Endodermal cell (in vitro differentiated cells): ENCODE measurements around the gene ABCF3. TPM values are rescaled to one million over a fixed set of nuclear protein-coding genes. Genes with fewer than 3 reads are reported as not detected.

Source experiments
- DNase-seq: peaks from one replicate; pipeline ENCODE4 v3.0.0-alpha.2; 2017
- H3K27ac ChIP-seq: 2 replicates; pipeline ENCODE4 v1.5.1; 2013; ENCODE audit warnings: mild to moderate bottlenecking, low read depth, low read length, moderate library complexity
- H3K27me3 ChIP-seq: 2 replicates; pipeline ENCODE4 v1.6.1; 2013; ENCODE audit warnings: mild to moderate bottlenecking, low read length, moderate library complexity; ENCODE audit not compliant: insufficient read depth, control insufficient read depth, poor library complexity, severe bottlenecking
- H3K36me3 ChIP-seq: 2 replicates; pipeline ENCODE4 v1.7.0; 2013; ENCODE audit warnings: mild to moderate bottlenecking, low read length, moderate library complexity; ENCODE audit not compliant: control insufficient read depth, insufficient read depth
- H3K4me1 ChIP-seq: one replicate; pipeline ENCODE4 v1.7.0; 2013; ENCODE audit warnings: low read length; ENCODE audit not compliant: control insufficient read depth, insufficient read depth
- H3K4me3 ChIP-seq: 2 replicates; pipeline ENCODE4 v1.5.1; 2013; ENCODE audit warnings: mild to moderate bottlenecking, low read length, moderate library complexity
- H3K9ac ChIP-seq: 2 replicates; pipeline ENCODE4 v1.6.1; 2013; ENCODE audit warnings: mild to moderate bottlenecking, low read length, moderate library complexity; ENCODE audit not compliant: poor library complexity, severe bottlenecking; ENCODE audit errors: extremely low read depth
- H3K9me3 ChIP-seq: 2 replicates; pipeline ENCODE4 v1.6.1; 2013; ENCODE audit warnings: mild to moderate bottlenecking, low read length, moderate library complexity; ENCODE audit not compliant: control insufficient read depth
- H3K27ac Mint-ChIP-seq: 2 replicates; pipeline ENCODE4 v1.8.0; 2020; ENCODE audit warnings: mixed read lengths
- H3K27me3 Mint-ChIP-seq: 2 replicates; pipeline ENCODE4 v1.8.0; 2021; ENCODE audit warnings: mild to moderate bottlenecking, mixed read lengths; ENCODE audit not compliant: insufficient read depth
- H3K36me3 Mint-ChIP-seq: 2 replicates; pipeline ENCODE4 v1.8.0; 2020; ENCODE audit warnings: low read depth, mixed read lengths
- H3K4me1 Mint-ChIP-seq: 2 replicates; pipeline ENCODE4 v1.8.0; 2020; ENCODE audit warnings: mixed read lengths
- H3K4me3 Mint-ChIP-seq: 2 replicates; pipeline ENCODE4 v1.8.0; 2020; ENCODE audit warnings: mild to moderate bottlenecking, moderate library complexity, mixed read lengths
- H3K9me3 Mint-ChIP-seq: 2 replicates; pipeline ENCODE4 v1.8.0; 2020; ENCODE audit warnings: mild to moderate bottlenecking, mixed read lengths
- CTCF ChIP-seq: fragments of 200-600 bp; sonication (generic); conservative IDR thresholded peaks from 2 replicates; pipeline ENCODE4 v1.5.0; 2021; ENCODE audit warnings: antibody characterized with exemption, mild to moderate bottlenecking
- WGBS, 2 experiments: methylation state at CpG; one replicate each; pipeline versions ENCODE4 v1.1.5 to v1.1.7; 2013; ENCODE audit warnings: missing lambda C conversion rate in 2 of 2, mixed read lengths in 1 of 2; ENCODE audit not compliant: insufficient coverage in 1 of 2, insufficient read length in 1 of 2; 5-methylcytosine and 5-hydroxymethylcytosine counted together
- microRNA-seq: library from miRNA; unstranded; fragments of <30 nt; microRNA quantifications from one replicate; pipeline ENCODE4 v1.2.0, GENCODE V29; 2020; ENCODE audit warnings: borderline microRNAs expressed
- total RNA-seq, 2 donors: library from RNA; stranded (reverse); fragmentation: NEBNext Ultra II Directional in 1 of 2; extraction: Animal tissue kit (Norgen Biotek cat#: 25700) in 1 of 2; gene quantifications; 2 replicates in 1 of 2; 3 replicates in 1 of 2; pipeline ENCODE4 v1.2.1, GENCODE V29; 2021

The ABCF3 gene
- total RNA-seq, 2 donors from 2014 or later, result 57.6 to 57.8 TPM

GRCh38 chr3:184242297-184242685 is 56.3 kb downstream of the ABCF3 start:
- no peak for DNase-seq
- Histone ChIP-seq H3K4me3 (no peak overlapping the region), H3K27ac (no peak overlapping the region), H3K36me3 (peaks cover 26% of the 10 kb centered on the region), H3K4me1 (no peaks in the 10 kb centered on the region), H3K9me3 (no peaks in the 10 kb centered on the region), H3K27me3 (peaks cover 5% of the 10 kb centered on the region), H3K9ac (no peak overlapping the region)
- no peak for TF ChIP-seq CTCF
- H3K4me3 Mint-ChIP-seq, result no peak overlapping the region
- peaks cover 22% of the 10 kb centered on the region for H3K36me3 Mint-ChIP-seq
- H3K27me3 Mint-ChIP-seq, result peaks cover 26% of the 10 kb centered on the region
- H3K9me3 Mint-ChIP-seq, result no peaks in the 10 kb centered on the region
- H3K4me1 Mint-ChIP-seq, result no peaks in the 10 kb centered on the region
- 80 to 90% methylated on average over 2 to 5 of the region's 5 CpGs for WGBS, 2 experiments
- no peak overlapping the region for H3K27ac Mint-ChIP-seq

Small RNAs within 50 kb of the gene (microRNA-seq; reads per million reads assigned to microRNA genes)
- 0.59 reads per million for gene MIR1224

Other genes starting within 250 kb of the ABCF3 start
- gene ABCC5, start 168.3 kb upstream of the ABCF3 start, total RNA-seq, result 10 to 100 TPM; 32.8 to 35.7 TPM
- gene HTR3D, start 154.5 kb upstream of the ABCF3 start, total RNA-seq, result not detected
- gene HTR3C, start 133.2 kb upstream of the ABCF3 start, total RNA-seq, result not detected
- not detected for gene HTR3E, start 89.1 kb upstream of the ABCF3 start, total RNA-seq
- gene EIF2B5, start 50.8 kb upstream of the ABCF3 start, total RNA-seq, result 10 to 100 TPM; 33.4 to 37.5 TPM
- gene DVL3, start 30.8 kb upstream of the ABCF3 start, total RNA-seq, result 10 to 100 TPM; 90.5 to 95.1 TPM
- gene AP2M1, start 11.3 kb upstream of the ABCF3 start, total RNA-seq, result 100 to 1,000 TPM; 412 to 450 TPM
- under 1 TPM; 0.62 to 0.97 TPM for gene VWA5B2, start 43.4 kb downstream of the ABCF3 start, total RNA-seq
- 10 to 100 TPM; 37.3 to 42.5 TPM for gene ALG3, start 62.8 kb downstream of the ABCF3 start, total RNA-seq
- gene EEF1AKMT4, start 63.5 kb downstream of the ABCF3 start, total RNA-seq, result 1 to 10 TPM; 4.5 to 5.2 TPM
- gene CAMK2N2, start 75.4 kb downstream of the ABCF3 start, total RNA-seq, result 1 to 10 TPM in 1 of 2 donors, under 1 TPM in 1; 0.33 to 1.8 TPM
- not detected for gene ECE2, start 89.8 kb downstream of the ABCF3 start, total RNA-seq
- gene PSMD2, start 113.0 kb downstream of the ABCF3 start, total RNA-seq, result 100 to 1,000 TPM; 332 TPM
- gene EIF4G1, start 128.4 kb downstream of the ABCF3 start, total RNA-seq, result 100 to 1,000 TPM; 408 to 475 TPM
- 10 to 100 TPM; 18.3 to 24.1 TPM for gene FAM131A, start 151.4 kb downstream of the ABCF3 start, total RNA-seq
- 10 to 100 TPM; 32.4 to 38.4 TPM for gene CLCN2, start 175.4 kb downstream of the ABCF3 start, total RNA-seq
- gene POLR2H, start 175.5 kb downstream of the ABCF3 start, total RNA-seq, result 100 to 1,000 TPM in 1 of 2 donors, 10 to 100 TPM in 1; 95.9 to 117 TPM
- gene THPO, start 192.0 kb downstream of the ABCF3 start, total RNA-seq, result 1 to 10 TPM; 1.4 to 1.7 TPM
- gene CHRD, start 193.9 kb downstream of the ABCF3 start, total RNA-seq, result 10 to 100 TPM in 1 of 2 donors, 1 to 10 TPM in 1; 5.0 to 17.4 TPM